Frontal cortex (tissue), 4 donors: ENCODE data around the gene ETV6. TPM values are rescaled to one million over a fixed set of nuclear protein-coding genes. Genes with fewer than 3 reads are reported as not detected.

ENCODE experiments used
- DNase-seq, 2 donors: peaks; one replicate each; pipeline ENCODE4 v3.0.0; 2012; ENCODE audit warnings: low spot score in 2 of 2
- FAIRE-seq: peaks from 2 replicates; lab custom pipeline; 2012; peaks lifted over from hg19 to GRCh38; lab: Jason Lieb, UNC
- total RNA-seq: library from RNA; depleted of rRNA; stranded (reverse); fragments of >200 nt; gene quantifications from one replicate; pipeline ENCODE4 v1.2.3, GENCODE V29; 2014
- donor health status: control.
- donor health status: control.
- donor health status: control.

ETV6 gene
- total RNA-seq, 1 donor from 2014 or later, result 2.9 TPM

GRCh38 chr12:11833174-11833895, 183.9 kb downstream of the ETV6 start:
- DNase-seq, result no peak
- no peak for FAIRE-seq

GRCh38 chr12:11834104-11834812, 184.8 kb downstream of the ETV6 start:
- FAIRE-seq, result no peak
- no peak for DNase-seq

- DNase-seq (no peak), FAIRE-seq (no peak)
Observed at GRCh38 chr12:11834931-11835330, 185.5 kb downstream of the ETV6 start.

- DNase-seq, result no peak
- FAIRE-seq, result no peak
Observed at GRCh38 chr12:11836282-11837151, 187.0 kb downstream of the ETV6 start.

- no peak for DNase-seq
- FAIRE-seq, result no peak
Observed at GRCh38 chr12:11837216-11837934, 187.9 kb downstream of the ETV6 start.

GRCh38 chr12:11838403-11838802, 188.9 kb downstream of the ETV6 start:
- FAIRE-seq (no peak), DNase-seq (no peak)

- FAIRE-seq (no peak), DNase-seq (no peak)
Observed at GRCh38 chr12:11839091-11839641, 189.7 kb downstream of the ETV6 start.

GRCh38 chr12:11840366-11840765, 190.9 kb downstream of the ETV6 start:
- no peak for FAIRE-seq

GRCh38 chr12:11846488-11846887, 197.0 kb downstream of the ETV6 start:
- no peak for DNase-seq
- FAIRE-seq, result no peak

More at GRCh38 chr12:11840366-11840765, 190.9 kb downstream of the ETV6 start:
- DNase-seq, result no peak

- no peak for FAIRE-seq
- no peak for DNase-seq
Observed at GRCh38 chr12:11847539-11847938, 198.1 kb downstream of the ETV6 start.

GRCh38 chr12:11849757-11850504, 200.5 kb downstream of the ETV6 start:
- no peak for DNase-seq
- no peak for FAIRE-seq

- DNase-seq, result no peak
Observed at GRCh38 chr12:11853126-11853525, 203.7 kb downstream of the ETV6 start.

GRCh38 chr12:11854011-11854499, 204.6 kb downstream of the ETV6 start:
- DNase-seq (no peak), FAIRE-seq (no peak)

More at GRCh38 chr12:11853126-11853525, 203.7 kb downstream of the ETV6 start:
- FAIRE-seq, result no peak

GRCh38 chr12:11855983-11856374, 206.5 kb downstream of the ETV6 start:
- no peak for DNase-seq
- no peak for FAIRE-seq

GRCh38 chr12:11856971-11857370, 207.5 kb downstream of the ETV6 start:
- no peak for FAIRE-seq

GRCh38 chr12:11859705-11860425, 210.4 kb downstream of the ETV6 start:
- DNase-seq, result no peak
- FAIRE-seq, result no peak

More at GRCh38 chr12:11856971-11857370, 207.5 kb downstream of the ETV6 start:
- no peak for DNase-seq

- FAIRE-seq (no peak), DNase-seq (no peak)
Observed at GRCh38 chr12:11861155-11861863, 211.8 kb downstream of the ETV6 start.
